Hypothalamus (tissue), 51 donors: ENCODE results near the gene ST3GAL4.
"Not testable (repeated sequence)": the region's sequence is repeated elsewhere in the genome, so short reads cannot be mapped to it uniquely, and the experiment has no call there.

Experiments used
- DNase-seq, 51 donors: peaks; one replicate each; lab custom pipeline; 2025; lab: John Stamatoyannopoulos, UW

Gene ST3GAL4

GRCh38 chr11:126355324-126355925, at the start of gene ST3GAL4:
ST3GAL4 (plus strand) TSS chr11:126355686; CDS start chr11:126406156, 50,470 bp downstream.
- peak; percentile 33 to 89 (median 79) for DNase-seq

- no peak for DNase-seq
Measured at GRCh38 chr11:126305699-126306098, 49.8 kb upstream of the ST3GAL4 start.

- peak in 6 of 51 donors; percentile 7 to 28 (median 14) for DNase-seq
Measured at GRCh38 chr11:126307706-126308105, 47.8 kb upstream of the ST3GAL4 start.

- DNase-seq, result peak in 2 of 51 donors; percentile 15 to 40
Measured at GRCh38 chr11:126308271-126308671, 47.2 kb upstream of the ST3GAL4 start.

GRCh38 chr11:126308771-126309170, 46.7 kb upstream of the ST3GAL4 start:
- not testable (repeated sequence) for DNase-seq

GRCh38 chr11:126310200-126310991, 45.1 kb upstream of the ST3GAL4 start:
- DNase-seq, result peak in 50 of 51 donors; percentile 9 to 85 (median 56)

GRCh38 chr11:126310992-126311310, 44.5 kb upstream of the ST3GAL4 start:
- DNase-seq, result no peak

- no peak for DNase-seq
Measured at GRCh38 chr11:126311401-126312291, 43.8 kb upstream of the ST3GAL4 start.

- DNase-seq, result no peak
Measured at GRCh38 chr11:126312961-126313360, 42.5 kb upstream of the ST3GAL4 start.

GRCh38 chr11:126313826-126314225, 41.7 kb upstream of the ST3GAL4 start:
- no peak for DNase-seq

GRCh38 chr11:126317432-126317755, 38.1 kb upstream of the ST3GAL4 start:
- DNase-seq, result no peak

- peak in 25 of 51 donors; percentile 8 to 57 (median 28) for DNase-seq
Measured at GRCh38 chr11:126317756-126318573, 37.5 kb upstream of the ST3GAL4 start.

GRCh38 chr11:126318574-126319373, 36.7 kb upstream of the ST3GAL4 start:
- DNase-seq, result peak in 6 of 51 donors; percentile 9 to 50 (median 40)

- no peak for DNase-seq
Measured at GRCh38 chr11:126319374-126319740, 36.1 kb upstream of the ST3GAL4 start.

- no peak for DNase-seq
Measured at GRCh38 chr11:126322996-126323395, 32.5 kb upstream of the ST3GAL4 start.

GRCh38 chr11:126327281-126328000, 28.0 kb upstream of the ST3GAL4 start:
- no peak for DNase-seq

GRCh38 chr11:126328001-126328390, 27.5 kb upstream of the ST3GAL4 start:
- DNase-seq, result no peak

GRCh38 chr11:126328444-126328843, 27.0 kb upstream of the ST3GAL4 start:
- DNase-seq, result no peak
